Cardiac septum (tissue), 1 donor: ENCODE measurements around the gene ANKRD13B. TPM values are rescaled to one million over a fixed set of nuclear protein-coding genes. Genes with fewer than 3 reads are reported as not detected.

Experiments used
- DNase-seq: peaks from one replicate; pipeline ENCODE4 v3.0.0-alpha.2; 2020; ENCODE audit warnings: low spot score
- intact Hi-C: fragments of 100-400 bp; cut with DNase I; formaldehyde crosslinking; loops from one replicate; pipeline ENCODE4 v1.14.0; 2022
- total RNA-seq: library from RNA; stranded (reverse); fragmentation: NEBNext Ultra II Directional; extraction: Animal tissue kit (Norgen Biotek cat#: 25700); gene quantifications from one replicate; pipeline ENCODE4 v1.2.1, GENCODE V29; 2021
- donor health status: DM: no; HTN: no; CAD: no.

Gene ANKRD13B
- total RNA-seq, 1 donor from 2014 or later: 8.1 TPM

DNA sequence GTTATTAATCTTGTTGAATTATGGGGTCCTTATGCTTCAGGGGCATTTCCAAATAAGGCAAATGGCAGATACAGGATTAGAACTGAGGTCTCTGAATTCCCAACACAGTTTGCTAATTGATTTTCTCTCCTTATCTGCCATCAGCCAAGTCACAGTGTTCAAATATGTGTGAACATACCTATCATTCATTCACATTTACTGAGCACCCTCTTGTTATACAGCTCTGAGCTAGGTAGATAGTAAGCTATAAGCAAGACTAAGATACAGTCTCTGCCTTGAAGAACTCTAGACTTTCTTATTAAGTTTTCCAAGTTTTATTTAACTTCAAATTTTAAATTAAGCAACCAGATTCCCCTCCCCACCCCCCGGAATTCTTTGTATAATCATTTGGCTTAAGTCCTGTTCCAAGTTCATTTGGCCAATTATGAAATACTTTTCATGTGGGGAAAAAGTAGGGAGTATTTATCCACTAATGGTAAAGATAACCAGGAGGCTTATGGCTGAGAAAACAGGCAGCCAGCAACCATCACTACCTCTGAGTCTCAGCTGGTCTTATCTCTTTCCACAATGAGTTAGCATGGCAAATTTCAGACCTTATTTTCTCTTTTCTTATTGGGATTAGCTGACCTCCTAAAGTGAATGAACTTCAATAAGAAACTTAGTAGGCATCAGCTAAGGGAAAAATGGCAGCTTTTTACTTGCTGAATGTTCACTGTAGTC lies 61.2 kb downstream of the ANKRD13B start:
- DNase-seq: no peak
- intact Hi-C loops: no loop called here

DNA sequence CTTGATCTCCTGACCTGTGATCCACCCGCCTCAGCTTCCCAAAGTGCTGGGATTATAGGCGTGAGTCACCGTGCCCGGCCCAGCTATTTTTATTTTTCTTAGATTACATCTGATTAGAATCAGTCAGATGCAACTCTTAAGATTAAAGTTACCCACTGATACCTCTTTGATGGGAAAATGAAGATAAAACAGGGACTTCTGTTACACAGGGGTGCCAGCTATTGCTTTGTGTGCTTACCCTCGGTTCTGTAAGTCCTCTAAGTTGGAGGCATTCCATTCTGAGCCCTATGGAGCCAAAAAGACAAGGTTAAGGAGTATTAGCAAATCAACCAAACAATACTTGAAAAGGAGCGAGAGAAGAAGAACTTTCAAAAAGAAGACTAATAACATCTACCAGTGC lies 62.4 kb downstream of the ANKRD13B start:
- DNase-seq: no peak
- intact Hi-C loops: no loop called here

GRCh38 chr17:29659155-29659554 lies 66.2 kb downstream of the ANKRD13B start:
- DNase-seq: no peak
- intact Hi-C loops: no loop called here

- intact Hi-C loops: no loop called here
- no peak for DNase-seq
Measured at GRCh38 chr17:29661213-29661612, 68.3 kb downstream of the ANKRD13B start.

DNA sequence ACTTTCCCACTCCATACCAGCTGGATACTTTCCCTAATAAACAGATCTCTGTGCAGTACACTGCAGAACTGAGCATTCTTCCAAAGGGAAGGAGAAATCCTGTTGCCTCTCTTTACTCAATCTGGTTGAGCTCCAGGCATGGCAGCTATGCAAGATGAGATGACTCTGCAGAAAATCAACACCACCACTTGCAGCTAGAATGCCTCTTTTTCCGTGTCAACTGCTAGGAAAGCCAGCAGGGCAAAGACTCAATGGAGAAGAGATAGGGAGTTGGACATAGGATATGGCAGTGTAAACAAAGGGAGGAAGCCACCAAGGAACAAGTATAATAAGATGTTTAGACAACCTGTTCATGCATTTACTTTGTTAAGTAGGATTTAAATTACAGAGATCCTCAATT lies 70.2 kb downstream of the ANKRD13B start:
- intact Hi-C loops: no loop called here
- no peak for DNase-seq

Other genes with a start within 250 kb of the ANKRD13B start
- gene TAOK1, start 202.8 kb upstream of the ANKRD13B start, total RNA-seq: 64.8 TPM
- 5.8 TPM for gene ABHD15, start 26.1 kb upstream of the ANKRD13B start, total RNA-seq
- gene TP53I13, start 24.4 kb upstream of the ANKRD13B start, total RNA-seq: 31.9 TPM
- gene GIT1, start 3.5 kb upstream of the ANKRD13B start, total RNA-seq: 36.2 TPM
- gene CORO6, start 29.8 kb downstream of the ANKRD13B start, total RNA-seq: 128 TPM